Liver (tissue), 9 donors: ENCODE results near the gene COL8A1. TPM values are rescaled to one million over a fixed set of nuclear protein-coding genes. Genes with fewer than 3 reads are reported as not detected.

Experiments
- DNase-seq: peaks from one replicate; pipeline ENCODE4 v3.0.0-alpha.2; 2017; ENCODE audit warnings: low spot score
- H3K27ac ChIP-seq, 2 donors: one replicate each; pipeline ENCODE4 v1.7.0; 2013; ENCODE audit warnings: inconsistent platforms in 2 of 2, low read length in 2 of 2, control low read depth in 1 of 2, low read depth in 1 of 2, mild to moderate bottlenecking in 1 of 2
- H3K27me3 ChIP-seq, 4 donors: one replicate each; pipeline versions ENCODE4 v1.6.1 to v1.7.0; 2013; ENCODE audit warnings: low read length in 3 of 4, inconsistent platforms in 1 of 4, mild to moderate bottlenecking in 1 of 4, moderate library complexity in 1 of 4; ENCODE audit not compliant: control insufficient read depth in 4 of 4, insufficient read depth in 4 of 4
- H3K36me3 ChIP-seq, 4 donors: one replicate each; pipeline versions ENCODE4 v1.6.1 to v1.7.0; 2013; ENCODE audit warnings: low read length in 3 of 4, mild to moderate bottlenecking in 3 of 4, low read depth in 1 of 4, moderate library complexity in 1 of 4; ENCODE audit not compliant: control insufficient read depth in 4 of 4, insufficient read depth in 3 of 4
- H3K4me1 ChIP-seq, 4 donors: one replicate each; pipeline versions ENCODE4 v1.6.1 to v1.7.0; 2013; ENCODE audit warnings: low read length in 3 of 4, mild to moderate bottlenecking in 3 of 4, moderate library complexity in 1 of 4; ENCODE audit not compliant: control insufficient read depth in 4 of 4, insufficient read depth in 4 of 4
- H3K4me3 ChIP-seq, 3 donors: one replicate each; pipeline versions ENCODE4 v1.6.1 to v1.7.0; 2013; ENCODE audit warnings: low read length in 3 of 3, control low read depth in 1 of 3, low read depth in 1 of 3, mild to moderate bottlenecking in 1 of 3
- H3K9ac ChIP-seq, 2 donors: one replicate each; pipeline ENCODE4 v1.7.0; 2013; ENCODE audit warnings: low read length in 2 of 2, mild to moderate bottlenecking in 2 of 2, moderate library complexity in 2 of 2, control low read depth in 1 of 2, low read depth in 1 of 2
- H3K9me3 ChIP-seq, 4 donors: one replicate each; pipeline versions ENCODE4 v1.6.1 to v1.7.0; 2013; ENCODE audit warnings: low read length in 3 of 4; ENCODE audit not compliant: control insufficient read depth in 4 of 4
- EGR1 ChIP-seq, 2 donors: IDR thresholded peaks; 2 replicates each; pipeline ENCODE4 v1.6.1; 2016 to 2018; ENCODE audit warnings: antibody characterized with exemption in 2 of 2, low read depth in 2 of 2
- FOXA1 ChIP-seq: IDR thresholded peaks from 2 replicates; pipeline ENCODE4 v1.6.1; 2016; ENCODE audit warnings: antibody characterized with exemption
- FOXA2 ChIP-seq: IDR thresholded peaks from 2 replicates; pipeline ENCODE4 v1.6.1; 2016; ENCODE audit warnings: antibody characterized with exemption
- GABPA ChIP-seq, 2 donors: IDR thresholded peaks in 1 of 2; conservative IDR thresholded peaks in 1 of 2; 2 replicates each; pipeline ENCODE4 v1.6.1; 2016; ENCODE audit warnings: antibody characterized with exemption in 2 of 2, mild to moderate bottlenecking in 1 of 2, moderate library complexity in 1 of 2
- HNF4A ChIP-seq, 2 donors: conservative IDR thresholded peaks; 2 replicates each; pipeline ENCODE4 v1.6.1; 2016; ENCODE audit warnings: antibody characterized with exemption in 2 of 2, mild to moderate bottlenecking in 2 of 2
- HNF4G ChIP-seq: IDR thresholded peaks from 2 replicates; pipeline ENCODE4 v1.6.1; 2016; ENCODE audit warnings: antibody characterized with exemption
- JUND ChIP-seq, 2 donors: IDR thresholded peaks; 2 replicates each; pipeline ENCODE4 v1.6.1; 2016; ENCODE audit warnings: antibody characterized with exemption in 2 of 2
- NR2F2 ChIP-seq: IDR thresholded peaks from 2 replicates; pipeline ENCODE4 v1.6.1; 2016; ENCODE audit warnings: antibody characterized with exemption
- RAD21 ChIP-seq, 2 donors: IDR thresholded peaks; 2 replicates each; pipeline ENCODE4 v1.6.1; 2016; ENCODE audit warnings: antibody characterized with exemption in 2 of 2, mild to moderate bottlenecking in 2 of 2
- RXRA ChIP-seq, 2 donors: IDR thresholded peaks; 2 replicates each; pipeline ENCODE4 v1.6.1; 2017 to 2018; ENCODE audit warnings: antibody characterized with exemption in 2 of 2, mild to moderate bottlenecking in 1 of 2
- SP1 ChIP-seq: IDR thresholded peaks from 2 replicates; pipeline ENCODE4 v1.6.1; 2018; ENCODE audit warnings: antibody characterized with exemption, mild to moderate bottlenecking
- TAF1 ChIP-seq: conservative IDR thresholded peaks from 2 replicates; pipeline ENCODE4 v1.6.1; 2016; ENCODE audit warnings: antibody characterized with exemption, mild to moderate bottlenecking
- WGBS: extraction: QIAGEN DNeasy Blood & Tissue Kit; methylation state at CpG from one replicate; pipeline ENCODE4 v1.1.7; 2013; 5-methylcytosine and 5-hydroxymethylcytosine counted together
- polyA plus RNA-seq, 2 donors: library from polyadenylated mRNA; stranded (reverse) in 1 of 2; unstranded in 1 of 2; fragments of 200-250 nt in 1 of 2; fragments of >200 nt in 1 of 2; fragmentation: Nextera tagmentation in 1 of 2; extraction: Ambion mirVana in 1 of 2; gene quantifications; one replicate each; pipeline versions ENCODE4 v1.2.1 to v1.2.3, GENCODE V29; 2013 to 2015
- total RNA-seq, 2 donors: library from RNA; depleted of rRNA; stranded (reverse); fragments of >200 nt; gene quantifications; one replicate each; pipeline ENCODE4 v1.2.3, GENCODE V29; 2014
- TF ChIP-seq, protein P1 (sequence below): IDR thresholded peaks from 2 replicates; pipeline ENCODE4 v1.6.1; 2016; ENCODE audit warnings: antibody characterized with exemption, mild to moderate bottlenecking
- TF ChIP-seq, protein P2 (sequence below): IDR thresholded peaks from 2 replicates; pipeline ENCODE4 v1.6.1; 2016; ENCODE audit warnings: antibody characterized with exemption
- TF ChIP-seq, protein P3 (sequence below): IDR thresholded peaks from 2 replicates; pipeline ENCODE4 v1.6.1; 2016; ENCODE audit warnings: antibody characterized with exemption
- TF ChIP-seq, protein P4 (sequence below): IDR thresholded peaks from 2 replicates; pipeline ENCODE4 v1.6.1; 2016; ENCODE audit warnings: antibody characterized with exemption
- TF ChIP-seq, protein P5 (sequence below): fragments of 150-350 bp; IDR thresholded peaks from 2 replicates; pipeline ENCODE4 v1.5.1; 2017; ENCODE audit warnings: improper control_type of control experiment, low read depth, low read length; ENCODE audit not compliant: missing input control
- donor health status: healthy.
- donor health status: healthy.
- donor health status: healthy.
- donor health status: healthy.
- donor health status: healthy.

Gene COL8A1
- total and polyA plus RNA-seq, 4 donors, result 0.14 to 2.2 (median 1.0) TPM

DNA sequence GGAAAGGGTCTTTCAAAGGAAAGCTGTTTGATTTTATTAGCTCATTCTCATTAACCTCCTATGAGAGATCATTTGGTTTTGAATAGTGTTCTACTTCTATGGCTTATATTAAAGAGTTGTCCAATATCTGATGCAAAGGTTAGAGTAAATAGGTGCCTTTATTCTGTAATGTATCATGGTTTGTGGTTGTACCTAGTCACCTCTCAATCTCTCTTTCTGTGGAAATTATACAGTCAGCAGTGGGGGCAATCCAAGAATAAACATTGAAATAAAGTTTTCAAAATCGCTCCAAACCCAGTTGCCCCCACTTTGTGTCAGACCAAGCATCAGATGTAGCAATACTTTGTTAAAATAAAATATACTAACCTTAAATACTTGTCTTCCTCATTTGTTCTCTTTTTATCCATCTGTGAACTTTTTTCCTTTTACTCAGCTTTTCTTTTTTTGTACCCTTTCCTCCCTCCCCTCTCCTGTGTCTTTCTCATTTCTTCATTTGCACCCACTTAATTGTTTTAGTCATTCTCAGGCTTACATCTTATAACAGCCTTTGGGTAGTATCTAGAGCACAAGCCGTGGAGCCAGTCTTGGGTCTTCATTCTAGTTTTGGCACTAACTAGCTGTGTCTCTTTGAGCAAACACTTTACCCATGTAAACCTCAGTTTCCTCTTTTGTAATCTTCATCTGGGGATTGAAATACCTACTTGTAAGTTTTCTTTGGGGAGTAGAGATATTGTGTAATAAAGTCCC lies 196.0 kb downstream of the COL8A1 start (continued):
- TF ChIP-seq, protein P1, sequence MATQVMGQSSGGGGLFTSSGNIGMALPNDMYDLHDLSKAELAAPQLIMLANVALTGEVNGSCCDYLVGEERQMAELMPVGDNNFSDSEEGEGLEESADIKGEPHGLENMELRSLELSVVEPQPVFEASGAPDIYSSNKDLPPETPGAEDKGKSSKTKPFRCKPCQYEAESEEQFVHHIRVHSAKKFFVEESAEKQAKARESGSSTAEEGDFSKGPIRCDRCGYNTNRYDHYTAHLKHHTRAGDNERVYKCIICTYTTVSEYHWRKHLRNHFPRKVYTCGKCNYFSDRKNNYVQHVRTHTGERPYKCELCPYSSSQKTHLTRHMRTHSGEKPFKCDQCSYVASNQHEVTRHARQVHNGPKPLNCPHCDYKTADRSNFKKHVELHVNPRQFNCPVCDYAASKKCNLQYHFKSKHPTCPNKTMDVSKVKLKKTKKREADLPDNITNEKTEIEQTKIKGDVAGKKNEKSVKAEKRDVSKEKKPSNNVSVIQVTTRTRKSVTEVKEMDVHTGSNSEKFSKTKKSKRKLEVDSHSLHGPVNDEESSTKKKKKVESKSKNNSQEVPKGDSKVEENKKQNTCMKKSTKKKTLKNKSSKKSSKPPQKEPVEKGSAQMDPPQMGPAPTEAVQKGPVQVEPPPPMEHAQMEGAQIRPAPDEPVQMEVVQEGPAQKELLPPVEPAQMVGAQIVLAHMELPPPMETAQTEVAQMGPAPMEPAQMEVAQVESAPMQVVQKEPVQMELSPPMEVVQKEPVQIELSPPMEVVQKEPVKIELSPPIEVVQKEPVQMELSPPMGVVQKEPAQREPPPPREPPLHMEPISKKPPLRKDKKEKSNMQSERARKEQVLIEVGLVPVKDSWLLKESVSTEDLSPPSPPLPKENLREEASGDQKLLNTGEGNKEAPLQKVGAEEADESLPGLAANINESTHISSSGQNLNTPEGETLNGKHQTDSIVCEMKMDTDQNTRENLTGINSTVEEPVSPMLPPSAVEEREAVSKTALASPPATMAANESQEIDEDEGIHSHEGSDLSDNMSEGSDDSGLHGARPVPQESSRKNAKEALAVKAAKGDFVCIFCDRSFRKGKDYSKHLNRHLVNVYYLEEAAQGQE, result no peak

DNA sequence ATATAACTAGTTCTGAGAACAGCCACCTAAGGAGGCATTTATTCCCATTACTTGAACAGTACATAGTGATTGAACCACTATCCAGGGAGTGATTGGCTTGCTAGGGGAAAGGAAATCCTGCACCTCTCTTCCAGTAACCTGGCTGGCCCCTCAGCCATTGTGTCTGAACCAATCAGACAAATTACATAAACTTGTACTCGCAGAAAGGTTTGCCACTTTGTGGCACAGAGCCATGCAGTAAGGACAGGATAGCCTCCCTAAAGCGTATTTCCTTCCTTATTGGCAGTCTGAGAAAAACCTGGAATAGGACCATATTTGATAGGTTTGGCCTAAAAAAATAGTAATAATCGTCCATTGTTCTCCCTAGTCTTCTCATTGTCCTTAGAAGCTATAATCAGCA lies 198.3 kb downstream of the COL8A1 start:
- Histone ChIP-seq H3K27ac (no peak overlapping the region), H3K36me3 (peaks cover 0 to 1% (median 0%) of the 10 kb centered on the region in 4 donors), H3K4me1 (peaks cover 0 to 4% (median 0%) of the 10 kb centered on the region in 4 donors), H3K9me3 (no peaks in the 10 kb centered on the region), H3K9ac (no peak overlapping the region), H3K4me3 (no peak overlapping the region), H3K27me3 (no peaks in the 10 kb centered on the region)
- 80% methylated on average over 3 of the region's 3 CpGs for WGBS
- no peak for TF ChIP-seq HNF4A (conservative IDR thresholded peaks at IDR 0.05)
- no peak for TF ChIP-seq RAD21 (IDR thresholded peaks at IDR 0.05)
- TF ChIP-seq FOXA2, result no peak
- TF ChIP-seq EGR1 (IDR thresholded peaks at IDR 0.05; ENCODE audit: low read depth in 2 of 2), result no peak
- TF ChIP-seq, protein P2, sequence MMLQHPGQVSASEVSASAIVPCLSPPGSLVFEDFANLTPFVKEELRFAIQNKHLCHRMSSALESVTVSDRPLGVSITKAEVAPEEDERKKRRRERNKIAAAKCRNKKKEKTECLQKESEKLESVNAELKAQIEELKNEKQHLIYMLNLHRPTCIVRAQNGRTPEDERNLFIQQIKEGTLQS, result no peak
- no peak for TF ChIP-seq HNF4G
- TF ChIP-seq, protein P3, sequence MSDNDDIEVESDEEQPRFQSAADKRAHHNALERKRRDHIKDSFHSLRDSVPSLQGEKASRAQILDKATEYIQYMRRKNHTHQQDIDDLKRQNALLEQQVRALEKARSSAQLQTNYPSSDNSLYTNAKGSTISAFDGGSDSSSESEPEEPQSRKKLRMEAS, result no peak
- TF ChIP-seq NR2F2, result no peak
- TF ChIP-seq RXRA (IDR thresholded peaks at IDR 0.05), result no peak
- TF ChIP-seq, protein P1, result no peak
- TF ChIP-seq JUND (IDR thresholded peaks at IDR 0.05), result no peak
- no peak for TF ChIP-seq FOXA1
- TF ChIP-seq GABPA (IDR thresholded peaks at IDR 0.05 in 1 of 2, conservative IDR thresholded peaks at IDR 0.05 in 1 of 2), result no peak
- TF ChIP-seq, protein P4, sequence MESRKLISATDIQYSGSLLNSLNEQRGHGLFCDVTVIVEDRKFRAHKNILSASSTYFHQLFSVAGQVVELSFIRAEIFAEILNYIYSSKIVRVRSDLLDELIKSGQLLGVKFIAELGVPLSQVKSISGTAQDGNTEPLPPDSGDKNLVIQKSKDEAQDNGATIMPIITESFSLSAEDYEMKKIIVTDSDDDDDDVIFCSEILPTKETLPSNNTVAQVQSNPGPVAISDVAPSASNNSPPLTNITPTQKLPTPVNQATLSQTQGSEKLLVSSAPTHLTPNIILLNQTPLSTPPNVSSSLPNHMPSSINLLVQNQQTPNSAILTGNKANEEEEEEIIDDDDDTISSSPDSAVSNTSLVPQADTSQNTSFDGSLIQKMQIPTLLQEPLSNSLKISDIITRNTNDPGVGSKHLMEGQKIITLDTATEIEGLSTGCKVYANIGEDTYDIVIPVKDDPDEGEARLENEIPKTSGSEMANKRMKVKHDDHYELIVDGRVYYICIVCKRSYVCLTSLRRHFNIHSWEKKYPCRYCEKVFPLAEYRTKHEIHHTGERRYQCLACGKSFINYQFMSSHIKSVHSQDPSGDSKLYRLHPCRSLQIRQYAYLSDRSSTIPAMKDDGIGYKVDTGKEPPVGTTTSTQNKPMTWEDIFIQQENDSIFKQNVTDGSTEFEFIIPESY, result no peak
- TF ChIP-seq, protein P5, sequence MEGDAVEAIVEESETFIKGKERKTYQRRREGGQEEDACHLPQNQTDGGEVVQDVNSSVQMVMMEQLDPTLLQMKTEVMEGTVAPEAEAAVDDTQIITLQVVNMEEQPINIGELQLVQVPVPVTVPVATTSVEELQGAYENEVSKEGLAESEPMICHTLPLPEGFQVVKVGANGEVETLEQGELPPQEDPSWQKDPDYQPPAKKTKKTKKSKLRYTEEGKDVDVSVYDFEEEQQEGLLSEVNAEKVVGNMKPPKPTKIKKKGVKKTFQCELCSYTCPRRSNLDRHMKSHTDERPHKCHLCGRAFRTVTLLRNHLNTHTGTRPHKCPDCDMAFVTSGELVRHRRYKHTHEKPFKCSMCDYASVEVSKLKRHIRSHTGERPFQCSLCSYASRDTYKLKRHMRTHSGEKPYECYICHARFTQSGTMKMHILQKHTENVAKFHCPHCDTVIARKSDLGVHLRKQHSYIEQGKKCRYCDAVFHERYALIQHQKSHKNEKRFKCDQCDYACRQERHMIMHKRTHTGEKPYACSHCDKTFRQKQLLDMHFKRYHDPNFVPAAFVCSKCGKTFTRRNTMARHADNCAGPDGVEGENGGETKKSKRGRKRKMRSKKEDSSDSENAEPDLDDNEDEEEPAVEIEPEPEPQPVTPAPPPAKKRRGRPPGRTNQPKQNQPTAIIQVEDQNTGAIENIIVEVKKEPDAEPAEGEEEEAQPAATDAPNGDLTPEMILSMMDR, result no peak
- no peak for TF ChIP-seq TAF1
- TF ChIP-seq SP1, result no peak
- DNase-seq, result no peak
